GM19193 (cell line): ENCODE results near the gene SLC25A30.

Source experiments
- POLR2A ChIP-seq: IDR thresholded peaks from 4 replicates; pipeline ENCODE4 v1.6.1; 2011; ENCODE audit not compliant: insufficient read depth, insufficient read length; ENCODE audit errors: extremely low read depth

The SLC25A30 gene

DNA sequence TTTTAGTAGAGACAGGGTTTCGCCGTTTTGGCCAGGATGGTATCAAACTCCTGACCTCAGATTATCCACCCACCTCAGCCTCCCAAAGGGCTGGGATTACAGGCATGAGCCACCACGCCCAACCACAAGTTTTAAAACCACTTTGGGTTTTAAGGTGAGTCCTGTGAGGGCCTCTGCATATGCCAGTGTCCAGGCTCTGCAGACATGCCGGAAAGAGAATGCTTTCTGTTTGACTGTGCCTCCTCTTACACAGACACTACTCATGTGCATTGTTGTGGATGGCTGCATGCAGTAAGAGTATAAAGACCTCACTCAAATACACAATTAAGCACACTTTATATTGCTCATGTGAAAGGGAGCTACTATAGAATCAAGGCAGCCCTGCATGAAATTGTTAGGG, 20.8 kb upstream of the SLC25A30 start:
- TF ChIP-seq POLR2A = no peak

DNA sequence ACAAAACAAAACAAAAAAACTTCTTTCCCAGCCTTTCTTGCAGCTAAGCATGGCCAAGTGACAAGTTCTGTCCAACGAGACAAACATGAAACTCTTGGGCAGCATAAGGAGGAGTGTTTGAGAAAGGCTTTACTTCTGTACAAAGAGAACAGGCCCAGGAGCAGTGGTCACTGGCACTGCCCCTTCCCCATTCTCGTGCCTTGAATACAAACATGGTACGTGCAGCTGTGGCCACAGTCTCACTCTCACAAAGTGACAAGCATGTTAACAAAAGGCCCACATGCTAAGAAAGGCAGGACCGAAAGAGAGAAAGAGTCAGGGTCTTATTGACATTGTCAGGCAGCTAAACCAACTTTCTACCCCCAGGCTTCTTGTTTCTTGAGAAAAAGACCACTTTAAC, 19.8 kb upstream of the SLC25A30 start:
- TF ChIP-seq POLR2A = no peak

GRCh38 chr13:45436953-45437352, 18.8 kb upstream of the SLC25A30 start:
- no peak for TF ChIP-seq POLR2A

DNA sequence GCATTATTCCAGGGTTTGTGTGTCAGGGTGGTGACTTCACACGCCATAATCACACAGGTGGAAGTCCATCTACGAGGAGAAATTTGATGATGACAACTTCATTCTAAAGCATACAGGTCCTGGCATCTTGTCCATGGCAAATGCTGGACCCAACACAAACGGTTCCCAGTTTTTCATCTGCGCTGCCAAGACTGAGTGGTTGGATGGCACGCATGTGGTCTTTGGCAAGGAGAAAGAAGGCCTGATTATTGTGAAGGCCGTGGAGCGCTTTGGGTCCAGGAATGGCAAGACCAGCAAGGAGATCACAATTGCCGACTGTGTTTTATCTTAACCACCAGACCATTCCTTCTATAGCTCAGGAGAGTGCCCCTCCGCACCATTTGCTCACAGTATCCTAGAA, 18.2 kb upstream of the SLC25A30 start:
- TF ChIP-seq POLR2A = no peak

DNA sequence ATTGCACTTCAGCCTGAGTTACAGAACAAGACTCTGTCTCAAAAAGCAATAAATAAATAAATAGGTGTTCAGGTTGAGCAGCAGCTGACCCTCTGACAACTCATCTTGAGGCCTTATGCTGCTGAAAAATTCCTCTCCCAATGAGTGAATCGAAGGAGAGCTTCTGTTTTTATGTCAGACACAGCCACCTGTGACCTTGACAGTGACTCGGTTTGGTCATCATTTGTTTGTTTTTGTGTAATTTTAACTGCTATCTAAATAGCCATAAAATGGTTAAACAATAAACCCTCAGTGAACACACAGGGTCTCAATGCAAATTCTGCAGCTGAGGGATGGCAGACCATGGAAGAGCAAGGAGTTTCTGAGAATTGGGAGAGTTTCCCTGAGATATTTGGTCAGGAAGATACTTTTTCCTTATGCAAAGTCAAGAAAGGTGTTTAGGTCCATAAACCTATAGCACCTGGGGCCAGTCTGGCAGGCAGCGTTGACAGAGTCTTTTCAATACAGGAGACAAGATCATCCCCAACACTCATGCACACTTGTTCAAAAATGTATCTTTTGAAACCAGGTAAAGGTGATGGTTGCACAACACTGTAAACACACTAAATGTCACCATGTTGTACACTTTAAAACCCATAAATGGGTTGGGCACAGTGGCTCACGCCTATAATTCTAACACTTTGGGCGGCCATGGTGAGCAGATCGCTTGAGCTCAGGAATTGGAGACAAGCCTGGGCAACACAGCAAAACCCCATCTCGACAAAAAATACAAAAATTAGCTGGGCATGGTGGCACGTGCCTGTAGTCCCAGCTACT, 16.6 kb upstream of the SLC25A30 start:
- TF ChIP-seq POLR2A = no peak

GRCh38 chr13:45433381-45433790, 15.2 kb upstream of the SLC25A30 start:
- no peak for TF ChIP-seq POLR2A

- no peak for TF ChIP-seq POLR2A
Measured at GRCh38 chr13:45432737-45433380, 14.7 kb upstream of the SLC25A30 start.

DNA sequence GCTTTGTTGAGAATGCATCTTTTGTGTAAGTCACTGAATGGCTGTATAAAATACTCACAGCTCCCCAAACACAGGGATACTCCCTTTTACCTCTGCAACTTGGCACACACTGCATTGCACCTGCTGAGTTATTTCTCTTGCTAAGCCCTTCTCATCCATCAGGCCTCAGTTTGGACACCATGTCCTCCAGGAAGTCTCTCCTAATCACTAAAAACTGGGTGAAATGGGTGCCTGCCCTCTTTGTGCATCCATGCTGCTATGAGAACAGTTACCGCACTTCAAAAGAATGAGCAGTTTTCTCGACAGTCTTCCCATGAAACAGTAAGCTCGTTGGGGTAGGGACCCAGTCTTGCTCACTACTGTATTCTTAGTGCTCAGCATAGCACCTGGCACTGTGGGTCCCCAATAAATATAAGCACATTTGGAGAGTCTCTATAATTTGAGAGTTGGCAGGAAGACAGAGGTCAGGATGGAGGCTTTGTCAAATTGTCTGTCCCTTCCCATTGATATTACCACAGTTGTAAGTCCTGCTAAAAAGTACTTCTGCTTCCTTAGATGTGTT, 4.6 kb upstream of the SLC25A30 start:
- no peak for TF ChIP-seq POLR2A

- no peak for TF ChIP-seq POLR2A
Measured at GRCh38 chr13:45419945-45420344, 1.8 kb upstream of the SLC25A30 start.

GRCh38 chr13:45416516-45417128, 1.6 kb downstream of the SLC25A30 start:
- TF ChIP-seq POLR2A = no peak

DNA sequence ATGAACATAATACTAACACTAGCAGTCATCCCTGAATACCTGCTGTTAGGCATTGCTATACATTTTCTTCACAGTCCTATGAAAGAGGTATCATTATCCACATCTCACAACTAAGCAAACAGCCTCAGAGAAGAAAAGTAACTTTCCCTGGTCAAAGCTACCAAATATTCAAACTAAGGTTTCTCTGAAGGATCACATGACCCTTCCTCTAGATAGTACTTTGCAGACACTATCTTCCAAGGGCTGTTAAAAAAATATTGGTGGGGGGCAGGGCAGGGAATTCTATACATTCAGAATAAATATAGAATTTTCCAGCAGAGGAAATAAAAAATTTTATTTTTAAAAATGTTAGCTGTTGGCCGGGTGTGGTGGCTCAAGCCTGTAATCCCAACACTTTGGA, 3.1 kb downstream of the SLC25A30 start:
- TF ChIP-seq POLR2A = no peak

- no peak for TF ChIP-seq POLR2A
Measured at GRCh38 chr13:45413826-45414307, 4.3 kb downstream of the SLC25A30 start.

GRCh38 chr13:45412274-45413049, 5.7 kb downstream of the SLC25A30 start:
- no peak for TF ChIP-seq POLR2A

DNA sequence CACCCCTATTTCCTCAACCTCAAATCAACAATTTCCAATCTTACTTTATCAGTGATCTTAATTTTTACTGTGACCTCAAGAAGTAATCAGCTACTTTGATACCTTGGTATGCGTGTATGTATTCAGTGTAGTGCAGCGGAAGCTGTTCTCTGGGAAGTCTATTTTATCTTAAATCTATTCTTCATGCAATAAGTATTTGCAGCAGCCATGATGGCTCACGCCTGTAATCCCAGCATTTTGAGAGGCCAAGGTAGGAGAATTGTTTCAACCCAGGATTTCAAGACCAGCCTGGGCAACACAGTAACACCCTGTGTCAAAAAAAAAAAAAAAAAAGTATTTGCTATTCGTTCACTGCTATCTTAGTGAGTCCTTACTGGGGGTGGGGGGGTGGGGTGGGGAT, 6.5 kb downstream of the SLC25A30 start:
- TF ChIP-seq POLR2A = no peak

- no peak for TF ChIP-seq POLR2A
Measured at GRCh38 chr13:45411221-45411620, 7.0 kb downstream of the SLC25A30 start.
